Measurements from ENCODE around the gene BAHD1.

GRCh38 chr15:40463886-40464545 lies 23.3 kb downstream of the BAHD1 start:
- TF ChIP-seq, protein P1, sequence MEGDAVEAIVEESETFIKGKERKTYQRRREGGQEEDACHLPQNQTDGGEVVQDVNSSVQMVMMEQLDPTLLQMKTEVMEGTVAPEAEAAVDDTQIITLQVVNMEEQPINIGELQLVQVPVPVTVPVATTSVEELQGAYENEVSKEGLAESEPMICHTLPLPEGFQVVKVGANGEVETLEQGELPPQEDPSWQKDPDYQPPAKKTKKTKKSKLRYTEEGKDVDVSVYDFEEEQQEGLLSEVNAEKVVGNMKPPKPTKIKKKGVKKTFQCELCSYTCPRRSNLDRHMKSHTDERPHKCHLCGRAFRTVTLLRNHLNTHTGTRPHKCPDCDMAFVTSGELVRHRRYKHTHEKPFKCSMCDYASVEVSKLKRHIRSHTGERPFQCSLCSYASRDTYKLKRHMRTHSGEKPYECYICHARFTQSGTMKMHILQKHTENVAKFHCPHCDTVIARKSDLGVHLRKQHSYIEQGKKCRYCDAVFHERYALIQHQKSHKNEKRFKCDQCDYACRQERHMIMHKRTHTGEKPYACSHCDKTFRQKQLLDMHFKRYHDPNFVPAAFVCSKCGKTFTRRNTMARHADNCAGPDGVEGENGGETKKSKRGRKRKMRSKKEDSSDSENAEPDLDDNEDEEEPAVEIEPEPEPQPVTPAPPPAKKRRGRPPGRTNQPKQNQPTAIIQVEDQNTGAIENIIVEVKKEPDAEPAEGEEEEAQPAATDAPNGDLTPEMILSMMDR (IDR thresholded peaks at IDR 0.05 in 4 of 5, conservative IDR thresholded peaks at IDR 0.05 in 1 of 5) = no peak
- no peak for TF ChIP-seq POLR2A (IDR thresholded peaks at IDR 0.05)

Data from gastrocnemius medialis (tissue), 4 donors.